GM12875 (cell line): ENCODE measurements around the gene VMP1.
A peak's percentile ranks its signal among the peaks of the same experiment; 100 is the strongest.

Experiments used
- H3K4me3 ChIP-seq: one replicate; pipeline ENCODE4 v1.5.1; 2011; ENCODE audit warnings: low read depth, low read length, control low read depth
- CTCF ChIP-seq: IDR thresholded peaks from 2 replicates; pipeline ENCODE4 v1.5.1; 2011; ENCODE audit warnings: low read depth, mild to moderate bottlenecking, control low read depth, inconsistent platforms, low read length, moderate library complexity, borderline replicate concordance; ENCODE audit not compliant: insufficient read depth

VMP1 gene

GRCh38 chr17:59734226-59734625 lies 26.8 kb downstream of the VMP1 start:
- H3K4me3 ChIP-seq = no peak overlapping the region
- no peak for TF ChIP-seq CTCF

DNA sequence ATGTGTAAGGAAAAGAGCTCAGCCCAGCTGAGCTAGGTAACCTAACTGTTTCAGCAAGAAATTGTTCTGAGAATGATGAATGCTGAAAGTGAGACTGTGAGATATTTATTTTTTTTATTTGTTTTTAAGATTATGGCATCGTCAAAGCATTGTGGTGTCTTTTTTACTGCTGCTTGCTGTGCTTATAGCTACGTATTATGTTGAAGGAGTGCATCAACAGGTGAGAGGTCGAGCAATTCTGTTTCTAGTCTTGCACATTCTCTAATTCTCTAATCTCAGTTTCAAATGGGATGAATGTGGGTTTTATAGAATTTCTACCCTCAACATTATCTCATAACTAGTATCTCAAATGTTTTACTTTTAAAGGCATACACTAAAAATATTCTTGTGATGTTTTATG lies 29.9 kb downstream of the VMP1 start:
- no peak overlapping the region for H3K4me3 ChIP-seq
- TF ChIP-seq CTCF = no peak

DNA sequence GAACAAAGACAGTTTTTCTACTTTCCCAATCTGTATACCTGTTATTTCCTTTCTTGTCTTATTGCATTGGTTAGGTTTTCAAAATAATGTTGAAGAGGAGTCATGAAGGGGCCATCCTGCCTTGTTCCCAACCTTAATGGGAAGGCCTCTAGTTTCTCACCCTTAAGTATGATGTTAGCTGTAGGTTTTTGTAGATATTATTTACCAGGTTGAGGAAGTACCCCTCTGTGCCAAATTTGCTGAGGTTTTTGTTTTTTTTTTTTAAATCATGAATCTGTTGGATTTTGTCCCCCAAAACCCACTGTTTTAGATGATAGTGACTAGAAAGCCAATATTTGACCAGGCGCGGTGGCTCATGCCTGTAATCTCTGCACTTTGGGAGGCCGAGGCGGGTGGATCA lies 36.4 kb downstream of the VMP1 start:
- no peak overlapping the region for H3K4me3 ChIP-seq

DNA sequence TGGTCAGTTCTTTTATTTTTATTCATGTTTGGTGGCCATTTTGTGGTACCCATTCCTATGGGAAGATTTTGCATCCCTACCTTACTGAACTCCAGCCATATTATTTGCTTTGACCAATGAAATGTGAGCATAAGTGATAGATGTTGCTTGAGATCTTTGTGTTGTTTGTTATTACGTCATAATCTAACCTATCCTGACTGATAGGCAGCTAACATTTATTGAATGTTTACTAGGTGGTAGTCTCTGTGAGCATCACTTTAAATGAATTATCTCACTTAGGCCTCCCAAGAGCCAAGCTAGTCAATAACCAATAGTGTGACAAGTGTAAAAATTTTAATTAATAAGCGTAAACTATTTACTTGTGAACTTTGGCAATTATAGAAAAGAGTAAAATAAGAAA lies 37.6 kb downstream of the VMP1 start:
- no peak for TF ChIP-seq CTCF
- H3K4me3 ChIP-seq = no peak overlapping the region

More for the DNA sequence above, 36.4 kb downstream of the VMP1 start:
- no peak for TF ChIP-seq CTCF

DNA sequence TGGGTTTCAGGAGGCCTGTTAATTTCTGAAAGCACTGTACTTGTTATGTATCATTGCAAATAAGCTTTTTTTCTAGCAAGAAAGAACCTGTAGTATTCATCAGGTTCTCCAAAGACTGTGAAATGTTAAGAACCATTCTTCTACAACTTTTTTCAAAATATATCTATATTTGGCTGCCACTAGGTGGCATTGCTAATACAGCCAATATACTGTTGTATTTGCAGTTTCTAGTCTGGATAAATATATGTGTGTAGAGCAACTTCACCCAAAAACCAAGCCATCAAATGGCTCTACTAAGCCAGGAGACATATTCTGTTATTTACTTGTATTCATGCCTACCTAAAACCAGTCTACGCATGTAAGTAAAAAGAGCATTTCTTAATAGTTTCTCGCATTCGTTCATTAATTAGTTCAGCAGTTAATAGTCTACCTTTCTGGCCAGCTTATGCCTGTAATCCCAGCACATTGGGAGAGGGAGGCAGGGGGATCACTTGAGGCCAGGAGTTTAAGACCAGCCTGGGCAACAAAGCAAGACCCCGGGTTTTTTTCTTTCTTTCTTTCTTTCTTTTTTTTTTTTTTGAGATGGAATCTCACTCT lies 39.5 kb downstream of the VMP1 start:
- TF ChIP-seq CTCF = peak; percentile 40; the same call in 1 of the 2 replicates
- no peak overlapping the region for H3K4me3 ChIP-seq

- no peak for TF ChIP-seq CTCF
- no peak overlapping the region for H3K4me3 ChIP-seq
These were observed 41.1 kb downstream of the VMP1 start for GRCh38 chr17:59748591-59748990.

DNA sequence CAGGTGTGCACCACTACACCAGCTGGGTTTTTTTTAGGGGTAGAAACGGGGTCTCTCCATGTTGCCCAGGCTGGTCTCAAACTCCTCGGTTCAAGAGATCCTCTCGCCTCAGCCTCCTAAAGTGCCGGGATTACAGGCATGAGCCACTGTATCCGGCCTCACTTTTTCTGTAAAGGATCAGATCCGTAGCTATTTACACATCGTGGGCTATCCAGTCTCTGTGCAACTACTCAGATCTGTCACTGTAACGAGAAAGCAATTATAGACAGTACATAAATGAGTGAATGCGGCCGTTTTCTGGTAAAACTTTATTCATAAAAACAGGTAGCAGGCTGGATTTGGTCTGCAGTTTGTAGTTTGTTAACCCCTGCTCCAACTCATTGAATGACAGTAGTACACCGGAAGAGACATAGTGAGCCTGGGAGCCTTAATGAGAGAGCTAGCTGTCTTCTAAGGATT lies 44.5 kb downstream of the VMP1 start:
- H3K4me3 ChIP-seq = no peak overlapping the region

More for the DNA sequence above, 44.5 kb downstream of the VMP1 start:
- no peak for TF ChIP-seq CTCF
